Stimulated activated CD4-positive, alpha-beta T cell treated with anti-CD3 and anti-CD28 coated beads, Interleukin-12 subunit alpha, Interleukin-12 subunit beta, amount 100 ng/mL, for 24 hours (primary cell): Measurements from ENCODE around the gene TSPAN10.

Experiments used
- DNase-seq, 2 experiments: peaks; one replicate each; pipeline ENCODE4 v3.0.0-alpha.2; 2020; ENCODE audit warnings: low read depth in 2 of 2

The TSPAN10 gene

DNA sequence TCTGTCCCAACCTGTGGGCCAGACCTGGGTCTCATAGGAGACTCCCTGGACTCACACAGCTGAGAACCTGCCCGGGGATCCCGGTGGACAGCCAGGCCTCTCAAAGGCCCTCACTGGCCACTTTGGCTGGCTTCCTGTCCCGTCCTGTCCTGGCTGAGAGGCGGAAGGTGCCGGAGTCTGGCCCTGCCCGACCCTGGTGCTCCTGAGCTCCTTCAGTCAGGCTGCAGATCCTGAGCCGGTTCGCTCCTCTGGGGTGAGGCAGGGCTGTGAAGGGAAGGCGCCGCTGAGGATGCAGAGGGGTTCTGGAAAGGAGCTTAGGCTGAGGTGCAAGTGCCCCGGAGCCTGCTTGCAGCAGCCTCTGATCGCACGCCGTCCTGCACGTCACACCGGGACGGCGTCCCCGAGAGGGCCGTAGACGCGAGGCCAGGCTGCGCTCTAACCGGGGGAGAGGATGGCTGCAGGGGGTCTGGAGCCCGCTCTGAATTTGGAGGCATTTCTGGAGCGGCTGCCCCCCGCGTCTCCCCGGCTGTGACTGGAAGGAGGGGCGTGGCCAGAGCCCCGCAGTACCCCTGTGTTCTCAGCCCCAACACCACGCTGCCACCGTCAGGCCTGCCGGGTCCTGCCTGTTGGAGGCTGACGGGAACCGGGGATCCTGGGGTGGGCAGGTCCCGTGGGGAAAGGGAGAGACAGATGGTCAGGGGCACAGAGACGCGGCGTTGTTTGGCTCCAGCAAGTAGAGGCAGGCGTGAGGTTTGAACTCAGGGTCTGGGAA lies 51.0 kb downstream of the TSPAN10 start:
- no peak for DNase-seq

- DNase-seq = no peak
Measured at GRCh38 chr17:81688616-81689015, 51.6 kb downstream of the TSPAN10 start.

DNA sequence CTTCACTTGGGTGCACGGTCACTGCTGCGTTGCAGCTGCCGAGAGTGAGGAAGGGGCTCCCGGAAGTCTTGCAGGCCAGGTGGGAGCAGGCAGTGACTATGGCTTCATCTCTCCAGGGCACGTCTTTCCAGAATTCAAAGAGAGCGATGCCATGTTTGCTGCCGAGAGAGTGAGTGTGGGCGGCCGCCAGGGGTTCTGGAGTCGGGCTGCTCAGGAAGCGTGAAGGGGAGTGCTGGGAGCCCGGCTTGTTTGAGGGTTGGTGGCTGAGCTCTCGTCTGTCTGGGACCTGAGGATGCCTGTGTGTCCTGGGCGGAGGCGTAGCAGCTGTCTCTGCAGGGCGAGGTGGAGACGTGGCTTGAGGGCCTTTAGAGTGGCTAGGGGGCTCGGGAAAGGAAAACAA lies 53.1 kb downstream of the TSPAN10 start:
- no peak for DNase-seq

GRCh38 chr17:81690549-81690948 lies 53.6 kb downstream of the TSPAN10 start:
- no peak for DNase-seq

- DNase-seq = no peak
Measured at GRCh38 chr17:81691196-81691595, 54.2 kb downstream of the TSPAN10 start.

DNA sequence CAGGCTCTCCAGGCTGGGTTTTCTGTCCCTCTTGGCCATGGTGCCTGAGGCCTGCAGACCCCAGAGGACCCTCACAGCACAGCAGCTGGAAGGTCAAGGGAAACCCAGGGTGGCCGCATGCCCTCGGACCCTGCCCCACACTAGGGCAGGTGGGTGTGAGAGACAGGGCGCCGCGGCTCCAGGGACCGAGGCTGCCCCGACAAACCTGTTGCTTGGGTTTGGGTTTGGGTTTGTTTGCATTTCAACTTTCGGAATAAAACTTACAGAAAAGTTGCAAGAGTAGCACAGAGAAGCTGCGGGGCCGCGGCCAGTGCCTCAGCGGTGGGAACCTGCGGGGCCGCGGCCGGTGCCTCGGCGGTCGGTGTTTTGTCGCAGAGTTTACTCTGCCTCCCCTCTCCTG lies 54.6 kb downstream of the TSPAN10 start:
- no peak for DNase-seq

GRCh38 chr17:81693509-81694210 lies 56.7 kb downstream of the TSPAN10 start:
- DNase-seq = no peak

DNA sequence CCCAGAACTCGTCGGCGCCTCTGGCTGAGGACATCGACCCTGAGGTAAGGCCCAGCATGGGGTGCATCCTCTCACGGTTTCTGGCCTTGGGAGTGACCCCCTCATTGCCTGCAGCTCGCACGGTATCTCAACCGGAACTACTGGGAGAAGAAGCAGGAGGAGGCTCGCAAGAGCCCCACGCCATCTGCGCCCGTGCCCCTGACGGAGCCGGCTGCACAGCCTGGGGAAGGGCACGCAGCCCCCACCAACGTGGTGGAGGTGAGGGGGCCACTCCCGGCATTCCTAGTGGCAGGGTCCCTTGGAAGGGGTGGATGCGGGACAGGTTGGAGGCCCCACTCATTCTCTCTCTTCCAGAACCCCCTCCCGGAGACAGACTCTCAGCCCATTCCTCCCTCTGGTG lies 57.8 kb downstream of the TSPAN10 start:
- DNase-seq = no peak

GRCh38 chr17:81695211-81695610 lies 58.2 kb downstream of the TSPAN10 start:
- DNase-seq = no peak

- no peak for DNase-seq
Measured at GRCh38 chr17:81695801-81696200, 58.8 kb downstream of the TSPAN10 start.

DNA sequence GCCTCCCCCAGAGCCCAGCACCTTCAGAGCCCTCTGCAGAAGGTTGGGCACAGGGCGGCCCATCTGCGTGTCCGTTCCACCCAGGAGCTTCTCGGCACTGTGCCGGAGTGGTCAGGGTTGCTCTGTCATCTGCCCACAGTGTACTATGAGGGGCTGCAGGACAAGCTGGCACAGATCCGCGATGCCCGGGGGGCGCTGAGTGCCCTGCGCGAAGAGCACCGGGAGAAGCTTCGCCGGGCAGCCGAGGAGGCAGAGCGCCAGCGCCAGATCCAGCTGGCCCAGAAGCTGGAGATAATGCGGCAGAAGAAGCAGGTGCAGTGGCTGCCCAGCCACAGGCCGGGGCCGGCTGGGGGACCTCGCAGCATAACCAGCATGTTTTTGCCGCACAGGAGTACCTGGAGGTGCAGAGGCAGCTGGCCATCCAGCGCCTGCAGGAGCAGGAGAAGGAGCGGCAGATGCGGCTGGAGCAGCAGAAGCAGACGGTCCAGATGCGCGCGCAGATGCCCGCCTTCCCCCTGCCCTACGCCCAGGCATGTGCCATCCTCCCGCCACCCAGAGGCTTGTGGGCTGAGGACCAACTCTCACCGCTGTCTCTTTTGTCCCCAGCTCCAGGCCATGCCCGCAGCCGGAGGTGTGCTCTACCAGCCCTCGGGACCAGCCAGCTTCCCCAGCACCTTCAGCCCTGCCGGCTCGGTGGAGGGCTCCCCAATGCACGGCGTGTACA lies 59.4 kb downstream of the TSPAN10 start:
- no peak for DNase-seq

DNA sequence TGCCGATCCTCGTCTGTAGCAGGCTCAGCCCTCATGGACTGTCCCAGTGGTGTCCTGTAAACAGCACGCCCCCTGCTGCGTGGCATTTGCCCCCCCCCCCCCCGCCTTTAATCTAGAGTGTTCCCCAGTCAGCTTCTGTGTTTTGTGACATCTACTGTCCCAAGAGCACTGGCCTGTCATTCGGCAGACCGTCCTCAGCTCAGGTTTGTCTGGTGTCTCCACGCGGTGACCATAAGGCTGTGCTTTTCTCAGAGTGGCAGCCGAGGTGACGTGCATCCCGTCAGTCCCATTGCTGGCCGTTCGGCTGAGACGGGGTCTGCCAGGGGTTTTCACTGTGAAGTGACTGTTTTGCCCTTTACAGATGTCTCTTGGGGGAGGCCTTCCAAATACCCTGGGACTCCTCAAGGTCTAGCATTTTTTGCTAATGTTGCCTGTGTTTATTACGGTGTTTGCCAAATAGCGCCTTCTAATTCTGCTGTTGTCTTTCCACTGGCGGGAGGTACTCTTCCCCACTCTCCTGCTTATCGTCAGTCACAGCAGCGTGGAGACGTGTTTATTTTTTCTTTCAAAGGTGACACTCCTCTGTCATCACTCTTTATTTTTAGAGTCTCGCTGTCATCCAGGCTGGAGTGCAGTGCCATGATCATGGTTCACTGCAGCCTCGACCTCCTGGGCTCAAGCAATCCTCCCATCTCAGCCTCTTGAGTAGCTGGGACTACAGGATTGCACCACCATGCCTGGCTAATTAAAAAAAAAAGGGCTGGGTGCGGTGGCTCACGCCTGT lies 60.5 kb downstream of the TSPAN10 start:
- no peak for DNase-seq
